Sigmoid colon (tissue), 7 donors: ENCODE data around the gene NXPE4. TPM values are rescaled to one million over a fixed set of nuclear protein-coding genes. Genes with fewer than 3 reads are reported as not detected.
A peak's percentile ranks its signal among the peaks of the same experiment; 100 is the strongest.

ENCODE experiments used
- DNase-seq: peaks from one replicate; pipeline ENCODE4 v3.0.0-alpha.2; 2019
- H3K27ac ChIP-seq, 4 donors: fragments of 200-600 bp; sonication (generic); one replicate each; pipeline ENCODE4 v1.5.1; 2016 to 2019; ENCODE audit warnings: mild to moderate bottlenecking in 1 of 4
- H3K27me3 ChIP-seq, 3 donors: fragments of 200-600 bp; sonication (generic); one replicate each; pipeline ENCODE4 v1.5.1; 2019; ENCODE audit warnings: mild to moderate bottlenecking in 1 of 3
- H3K36me3 ChIP-seq, 4 donors: fragments of 200-600 bp; sonication (generic); one replicate each; pipeline ENCODE4 v1.5.1; 2016 to 2019
- H3K4me1 ChIP-seq, 4 donors: fragments of 200-600 bp; sonication (generic); one replicate each; pipeline ENCODE4 v1.5.1; 2017 to 2019
- H3K4me3 ChIP-seq, 4 donors: fragments of 200-600 bp; sonication (generic); one replicate each; pipeline ENCODE4 v1.5.1; 2017 to 2019; ENCODE audit warnings: mild to moderate bottlenecking in 2 of 4, moderate library complexity in 1 of 4
- H3K9me3 ChIP-seq, 4 donors: fragments of 200-600 bp in 3 of 4; sonication (generic) in 3 of 4; one replicate each; pipeline versions ENCODE4 v1.5.1 to v1.6.1; 2013 to 2019
- EP300 ChIP-seq, 4 donors: sonication (generic); formaldehyde crosslinking; IDR thresholded peaks; one replicate each; pipeline ENCODE4 v1.6.1; 2017; ENCODE audit warnings: antibody characterized with exemption in 4 of 4
- POLR2A ChIP-seq, 2 donors: fragments of 450-650 bp; IDR thresholded peaks; one replicate each; pipeline ENCODE4 v1.6.1; 2016; ENCODE audit warnings: antibody characterized with exemption in 2 of 2, mild to moderate bottlenecking in 2 of 2, moderate library complexity in 2 of 2
- POLR2AphosphoS5 ChIP-seq, 4 donors: sonication (generic); formaldehyde crosslinking; IDR thresholded peaks; one replicate each; pipeline ENCODE4 v1.6.1; 2017; ENCODE audit warnings: antibody characterized with exemption in 4 of 4
- WGBS, 2 donors: extraction: QIAGEN DNeasy Blood & Tissue Kit; methylation state at CpG; one replicate each; pipeline ENCODE4 v1.1.7; 2013; 5-methylcytosine and 5-hydroxymethylcytosine counted together
- intact Hi-C: fragments of 100-400 bp; cut with DNase I; formaldehyde crosslinking; loops from one replicate; pipeline ENCODE4 v1.15.1; 2023
- polyA plus RNA-seq, 3 donors: library from polyadenylated mRNA; stranded (reverse); fragments of 200-250 nt; gene quantifications; one replicate each; pipeline ENCODE4 v1.2.3, GENCODE V29; 2013
- small RNA-seq, 3 donors: library from RNA; depleted of rRNA; stranded (forward); fragments of <200 nt; gene quantifications; one replicate each; pipeline ENCODE3, GENCODE V24; 2016
- total RNA-seq, 4 donors: library from RNA; depleted of rRNA; stranded (reverse); fragments of >200 nt; gene quantifications; one replicate each; pipeline ENCODE4 v1.1.0, GENCODE V29; 2016
- TF ChIP-seq, protein P1 (sequence below), 4 experiments: fragments of 450-650 bp in 3 of 4; fragments of 200-600 bp in 1 of 4; IDR thresholded peaks; one replicate each; pipeline ENCODE4 v1.5.1; 2016 to 2019; ENCODE audit warnings: antibody characterized with exemption in 4 of 4, mild to moderate bottlenecking in 3 of 4, moderate library complexity in 2 of 4
- donor health status: healthy with polysubstance abuse.
- donor health status: Bipolar disorder and iron deficiency.
- donor health status: healthy.

NXPE4 gene
- total and polyA plus RNA-seq, 7 donors: 0.36 to 46.8 (median 37.8) TPM; not detected in 2

- Histone ChIP-seq H3K4me1 (peaks cover 0 to 11% (median 3%) of the 10 kb centered on the region in 4 donors), H3K9me3 (no peaks in the 10 kb centered on the region), H3K27ac (no peak overlapping the region), H3K27me3 (no peaks in the 10 kb centered on the region), H3K36me3 (no peaks in the 10 kb centered on the region), H3K4me3 (no peak overlapping the region)
- DNase-seq: no peak
- TF ChIP-seq EP300 (IDR thresholded peaks at IDR 0.05) (no peak), POLR2A (IDR thresholded peaks at IDR 0.05) (no peak), POLR2AphosphoS5 (IDR thresholded peaks at IDR 0.05) (peak in 1 of 4 donors; percentile 24)
- TF ChIP-seq, protein P1, sequence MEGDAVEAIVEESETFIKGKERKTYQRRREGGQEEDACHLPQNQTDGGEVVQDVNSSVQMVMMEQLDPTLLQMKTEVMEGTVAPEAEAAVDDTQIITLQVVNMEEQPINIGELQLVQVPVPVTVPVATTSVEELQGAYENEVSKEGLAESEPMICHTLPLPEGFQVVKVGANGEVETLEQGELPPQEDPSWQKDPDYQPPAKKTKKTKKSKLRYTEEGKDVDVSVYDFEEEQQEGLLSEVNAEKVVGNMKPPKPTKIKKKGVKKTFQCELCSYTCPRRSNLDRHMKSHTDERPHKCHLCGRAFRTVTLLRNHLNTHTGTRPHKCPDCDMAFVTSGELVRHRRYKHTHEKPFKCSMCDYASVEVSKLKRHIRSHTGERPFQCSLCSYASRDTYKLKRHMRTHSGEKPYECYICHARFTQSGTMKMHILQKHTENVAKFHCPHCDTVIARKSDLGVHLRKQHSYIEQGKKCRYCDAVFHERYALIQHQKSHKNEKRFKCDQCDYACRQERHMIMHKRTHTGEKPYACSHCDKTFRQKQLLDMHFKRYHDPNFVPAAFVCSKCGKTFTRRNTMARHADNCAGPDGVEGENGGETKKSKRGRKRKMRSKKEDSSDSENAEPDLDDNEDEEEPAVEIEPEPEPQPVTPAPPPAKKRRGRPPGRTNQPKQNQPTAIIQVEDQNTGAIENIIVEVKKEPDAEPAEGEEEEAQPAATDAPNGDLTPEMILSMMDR (IDR thresholded peaks at IDR 0.05): no peak
- intact Hi-C loops: no loop called here
- WGBS, 2 donors: 9 to 36% methylated on average over 2 of the region's 2 CpGs
Measured at GRCh38 chr11:114522818-114523217, 72.8 kb downstream of the NXPE4 start.

Small RNA genes lying within 50 kb of the gene (small RNA-seq; reads per million reads assigned to genes)
- 0 reads per million in 3 donors for gene RF01210

Other genes starting within 250 kb of the NXPE4 start
- 1 to 10 TPM; 5.0 to 7.6 (median 6.4) TPM for gene C11orf71, start 195.3 kb downstream of the NXPE4 start, total RNA-seq
- gene C11orf71, start 195.3 kb downstream of the NXPE4 start, polyA plus RNA-seq: 10 to 100 TPM in 2 of 3 donors, 1 to 10 TPM in 1; 9.6 to 16.4 (median 12.6) TPM
- gene RBM7, start 195.1 kb downstream of the NXPE4 start, total RNA-seq: 10 to 100 TPM; 20.5 to 34.4 (median 28.8) TPM
- gene RBM7, start 195.1 kb downstream of the NXPE4 start, polyA plus RNA-seq: 10 to 100 TPM; 21.3 to 36.3 (median 27.0) TPM
- gene REXO2, start 156.3 kb downstream of the NXPE4 start, total RNA-seq: 100 to 1,000 TPM; 158 to 238 (median 200) TPM
- gene REXO2, start 156.3 kb downstream of the NXPE4 start, polyA plus RNA-seq: 10 to 100 TPM; 49.7 to 93.1 (median 55.4) TPM
- 1 to 10 TPM in 1 of 4 donors, not detected in 3; 3.3 TPM for gene NXPE1, start 35.9 kb downstream of the NXPE4 start, total RNA-seq
- gene NXPE1, start 35.9 kb downstream of the NXPE4 start, polyA plus RNA-seq: 10 to 100 TPM; 13.2 to 36.3 (median 18.0) TPM
- 1 to 10 TPM in 1 of 4 donors, under 1 TPM in 2, not detected in 1; 0.36 to 1.4 (median 0.99) TPM for gene NXPE2, start 82.7 kb upstream of the NXPE4 start, total RNA-seq
- gene NXPE2, start 82.7 kb upstream of the NXPE4 start, polyA plus RNA-seq: 1 to 10 TPM; 1.8 to 6.2 (median 3.5) TPM